ENCODE measurements around the gene VAV2.

Gene VAV2

DNA sequence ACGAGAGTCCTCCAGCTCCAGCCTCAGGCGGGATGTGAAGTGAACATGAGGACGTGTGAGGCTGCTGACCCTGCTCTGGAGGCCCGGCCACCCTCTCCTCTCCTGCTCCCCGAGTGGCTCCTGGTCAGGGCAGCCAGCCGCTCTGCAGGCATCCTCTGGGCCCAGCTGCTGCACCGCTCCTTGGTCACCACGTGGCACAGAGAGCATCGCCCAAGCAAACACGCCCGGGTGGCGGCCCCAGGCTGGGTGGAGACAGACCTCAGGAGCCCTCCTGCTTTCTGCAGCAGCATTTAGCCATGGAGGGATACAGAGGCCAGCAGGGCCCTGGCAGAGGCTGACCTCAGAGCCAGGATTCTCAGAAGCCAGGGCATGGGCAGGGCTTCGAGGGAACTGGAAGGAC lies 184.3 kb downstream of the VAV2 start:
- TF ChIP-seq, protein P1, sequence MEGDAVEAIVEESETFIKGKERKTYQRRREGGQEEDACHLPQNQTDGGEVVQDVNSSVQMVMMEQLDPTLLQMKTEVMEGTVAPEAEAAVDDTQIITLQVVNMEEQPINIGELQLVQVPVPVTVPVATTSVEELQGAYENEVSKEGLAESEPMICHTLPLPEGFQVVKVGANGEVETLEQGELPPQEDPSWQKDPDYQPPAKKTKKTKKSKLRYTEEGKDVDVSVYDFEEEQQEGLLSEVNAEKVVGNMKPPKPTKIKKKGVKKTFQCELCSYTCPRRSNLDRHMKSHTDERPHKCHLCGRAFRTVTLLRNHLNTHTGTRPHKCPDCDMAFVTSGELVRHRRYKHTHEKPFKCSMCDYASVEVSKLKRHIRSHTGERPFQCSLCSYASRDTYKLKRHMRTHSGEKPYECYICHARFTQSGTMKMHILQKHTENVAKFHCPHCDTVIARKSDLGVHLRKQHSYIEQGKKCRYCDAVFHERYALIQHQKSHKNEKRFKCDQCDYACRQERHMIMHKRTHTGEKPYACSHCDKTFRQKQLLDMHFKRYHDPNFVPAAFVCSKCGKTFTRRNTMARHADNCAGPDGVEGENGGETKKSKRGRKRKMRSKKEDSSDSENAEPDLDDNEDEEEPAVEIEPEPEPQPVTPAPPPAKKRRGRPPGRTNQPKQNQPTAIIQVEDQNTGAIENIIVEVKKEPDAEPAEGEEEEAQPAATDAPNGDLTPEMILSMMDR (IDR thresholded peaks at IDR 0.05; ENCODE audit: low read depth, low read length) = no peak

DNA sequence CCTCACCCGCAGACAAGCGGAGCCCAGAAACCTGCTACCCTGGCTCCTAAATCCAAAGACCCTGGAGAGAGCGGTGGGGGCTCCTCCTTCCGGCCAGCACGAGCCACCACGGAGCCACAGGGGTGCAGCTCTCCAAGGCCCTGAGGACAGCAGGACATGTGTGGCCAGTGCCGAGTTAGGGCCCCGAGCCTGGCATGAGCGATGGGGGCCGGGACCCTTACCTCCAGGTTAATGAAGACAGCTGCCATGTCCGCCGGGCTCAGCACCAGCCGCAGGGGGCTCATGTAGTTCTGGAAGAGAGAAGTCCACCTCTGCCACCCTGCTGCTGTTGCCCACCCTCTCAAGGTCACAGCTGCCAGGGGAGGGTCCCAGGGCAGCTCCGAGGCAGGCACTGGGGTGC lies 185.1 kb downstream of the VAV2 start:
- H3K4me3 ChIP-seq (ENCODE audit: low read depth, low read length) = no peak overlapping the region
- TF ChIP-seq, protein P1 (IDR thresholded peaks at IDR 0.05; ENCODE audit: low read depth, low read length) = no peak

More for the DNA sequence above, 184.3 kb downstream of the VAV2 start:
- H3K4me3 ChIP-seq (ENCODE audit: low read depth, low read length) = no peak overlapping the region

DNA sequence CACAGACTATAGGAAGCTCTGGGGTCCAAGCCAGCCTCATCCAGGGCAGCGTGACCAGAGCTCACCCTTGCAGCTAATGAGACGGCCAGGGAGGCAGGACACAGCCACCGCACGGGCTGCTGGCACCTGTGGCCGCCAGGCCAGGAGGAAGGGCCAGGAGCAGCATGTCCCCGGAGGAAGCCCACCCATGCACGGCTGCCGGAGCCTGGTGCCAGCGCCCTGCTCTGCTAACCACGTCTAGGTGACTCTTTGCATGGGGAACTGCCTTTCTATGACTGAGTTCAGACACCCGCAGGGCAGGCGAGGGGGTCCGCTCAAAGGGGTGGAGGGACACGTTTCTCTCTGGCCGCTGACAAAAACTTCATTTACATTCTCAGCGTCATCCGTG lies 185.5 kb downstream of the VAV2 start:
- H3K4me3 ChIP-seq (ENCODE audit: low read depth, low read length) = no peak overlapping the region
- TF ChIP-seq, protein P1 (IDR thresholded peaks at IDR 0.05; ENCODE audit: low read depth, low read length) = no peak

DNA sequence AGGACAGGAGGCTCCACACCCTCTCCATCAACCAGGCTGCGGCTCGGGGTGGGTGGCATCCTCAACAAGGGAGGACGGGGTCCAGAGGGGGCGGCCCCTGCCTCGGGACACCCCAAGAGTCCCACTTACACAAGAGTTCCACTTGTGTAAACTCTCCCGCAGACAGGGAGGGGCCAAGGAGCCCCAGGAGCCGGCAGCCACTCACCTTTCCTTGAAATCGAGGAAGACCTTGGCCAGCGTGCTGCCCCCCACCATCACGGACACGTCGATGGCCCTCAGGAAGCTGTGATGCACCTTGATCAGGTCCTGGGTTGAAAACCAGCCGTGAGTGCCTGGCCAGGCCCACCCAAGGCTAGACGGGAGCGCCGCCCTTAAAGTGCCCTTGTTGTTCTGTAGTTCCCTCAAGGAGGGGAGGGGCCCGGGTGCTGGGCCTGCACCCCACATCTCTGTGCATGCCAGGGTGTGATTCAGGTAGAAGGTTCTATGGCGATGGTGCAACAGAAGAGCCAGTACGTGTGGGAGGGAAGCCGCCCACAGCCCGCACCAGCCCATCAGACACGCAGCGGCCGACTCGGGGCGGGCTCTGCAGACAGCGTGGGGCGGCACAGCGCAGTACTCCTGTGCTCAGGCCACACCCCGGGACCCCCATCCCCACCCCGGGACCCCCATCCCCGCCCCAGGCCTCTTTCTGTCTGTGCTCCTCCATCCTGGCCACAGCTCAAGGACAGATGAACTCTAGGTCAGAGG lies 186.1 kb downstream of the VAV2 start:
- no peak overlapping the region for H3K4me3 ChIP-seq (ENCODE audit: low read depth, low read length)
- TF ChIP-seq, protein P1 (IDR thresholded peaks at IDR 0.05; ENCODE audit: low read depth, low read length) = no peak

DNA sequence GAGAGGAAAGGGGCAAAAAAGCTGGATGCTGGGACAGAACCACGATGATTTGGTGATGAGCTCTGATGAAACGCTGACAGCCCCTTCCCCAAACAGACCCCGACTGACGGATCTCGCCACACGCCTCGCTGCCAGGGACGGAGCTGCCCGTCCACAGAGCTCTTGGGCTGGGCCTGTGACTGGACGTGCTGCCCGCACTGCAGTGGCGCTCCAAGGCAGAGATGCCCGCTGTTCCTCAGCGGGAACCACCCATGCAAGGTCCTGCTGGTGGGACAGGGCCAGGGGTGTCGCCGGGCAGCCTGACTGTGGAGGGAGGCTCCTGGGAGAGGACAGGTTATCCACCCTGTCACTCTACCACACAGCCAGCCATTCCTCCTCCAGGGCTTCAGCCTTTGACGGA lies 187.9 kb downstream of the VAV2 start:
- TF ChIP-seq, protein P1 (IDR thresholded peaks at IDR 0.05; ENCODE audit: low read depth, low read length) = no peak
- H3K4me3 ChIP-seq (ENCODE audit: low read depth, low read length) = no peak overlapping the region

DNA sequence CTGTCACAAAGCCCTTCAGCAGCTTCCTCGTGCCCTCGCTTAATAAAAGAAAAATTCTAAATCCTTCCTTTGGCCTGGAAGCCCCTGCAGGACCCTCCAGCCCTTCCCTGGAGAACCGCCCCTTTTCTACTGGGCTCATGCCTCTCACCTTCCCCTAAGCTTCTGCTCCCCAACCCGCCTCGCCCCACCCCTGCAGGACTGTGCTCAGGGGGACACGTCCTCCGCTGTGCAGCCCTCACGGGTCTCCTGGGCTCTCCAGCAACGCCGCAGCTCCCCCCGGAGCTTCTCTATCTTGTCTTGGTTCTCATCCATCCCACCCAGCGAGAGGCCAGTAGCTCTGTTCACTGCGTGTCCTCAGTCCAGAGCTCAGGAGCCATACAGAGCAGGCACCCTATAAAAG lies 188.4 kb downstream of the VAV2 start:
- TF ChIP-seq, protein P1 (IDR thresholded peaks at IDR 0.05; ENCODE audit: low read depth, low read length) = no peak
- H3K4me3 ChIP-seq (ENCODE audit: low read depth, low read length) = no peak overlapping the region

DNA sequence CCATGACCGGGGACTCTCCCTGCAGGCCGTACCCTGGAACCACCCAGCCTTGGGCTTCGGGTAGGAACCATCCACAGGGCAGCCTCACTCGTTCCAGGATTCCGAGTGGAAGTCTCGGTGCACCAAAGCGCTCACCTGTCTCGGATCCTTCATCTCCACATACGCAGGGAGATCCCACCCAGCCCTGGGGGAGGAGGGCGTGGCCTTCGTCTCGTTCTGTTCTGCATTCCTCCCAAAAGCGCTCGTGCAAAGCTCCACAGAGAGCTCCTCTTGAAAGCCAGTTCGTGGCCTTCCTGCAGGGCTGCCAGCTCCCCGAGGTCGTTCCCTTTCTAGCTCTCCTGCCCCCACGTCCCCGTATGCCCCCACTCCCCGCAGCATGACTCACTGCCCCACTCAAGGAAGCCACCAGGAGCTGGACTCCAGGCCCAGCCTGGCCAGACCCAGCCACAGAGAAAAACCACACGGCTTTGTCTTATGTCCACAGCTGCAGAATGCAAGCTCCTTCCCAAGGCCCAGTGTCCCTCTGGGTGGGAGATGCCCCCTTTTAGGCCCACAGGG lies 189.0 kb downstream of the VAV2 start:
- TF ChIP-seq, protein P1 (IDR thresholded peaks at IDR 0.05; ENCODE audit: low read depth, low read length) = no peak
- H3K4me3 ChIP-seq (ENCODE audit: low read depth, low read length) = no peak overlapping the region
